Dermis microvascular lymphatic vessel endothelial cell (primary cell): ENCODE data around the gene LTO1. TPM values are rescaled to one million over a fixed set of nuclear protein-coding genes. Genes with fewer than 3 reads are reported as not detected.

Experiments
- DNase-seq, 2 donors: peaks; one replicate each; pipeline versions ENCODE4 v3.0.0 to v3.0.0-alpha.2; 2010; ENCODE audit warnings: low read depth in 2 of 2
- total RNA-seq: library from RNA; depleted of rRNA; stranded (reverse); fragments of >200 nt; gene quantifications from 2 replicates; pipeline ENCODE4 v1.2.1, GENCODE V29; 2014

Gene LTO1
- total RNA-seq = 10.1 and 10.6 TPM in 2 replicates

GRCh38 chr11:69674886-69675714 lies at the start of gene LTO1:
LTO1 (minus strand) TSS chr11:69675353; CDS start chr11:69675239, 114 bp downstream.
- peak; percentile 85 to 97 for DNase-seq

- no peak for DNase-seq
These were observed 46.6 kb upstream of the LTO1 start for GRCh38 chr11:69721745-69722144.

GRCh38 chr11:69721106-69721505 lies 46.0 kb upstream of the LTO1 start:
- DNase-seq = no peak

GRCh38 chr11:69718912-69719311 lies 43.8 kb upstream of the LTO1 start:
- no peak for DNase-seq

- DNase-seq = peak; percentile 7 to 46
These were observed 43.0 kb upstream of the LTO1 start for GRCh38 chr11:69718147-69718546.

- no peak for DNase-seq
These were observed 42.0 kb upstream of the LTO1 start for GRCh38 chr11:69716891-69717747.

- no peak for DNase-seq
These were observed 40.9 kb upstream of the LTO1 start for GRCh38 chr11:69716099-69716498.

- DNase-seq = no peak
These were observed 40.3 kb upstream of the LTO1 start for GRCh38 chr11:69715446-69715845.

GRCh38 chr11:69711822-69712801 lies 37.0 kb upstream of the LTO1 start:
- no peak for DNase-seq

- no peak for DNase-seq
These were observed 33.7 kb upstream of the LTO1 start for GRCh38 chr11:69708736-69709401.

GRCh38 chr11:69707176-69707575 lies 32.0 kb upstream of the LTO1 start:
- no peak for DNase-seq

GRCh38 chr11:69705901-69706787 lies 31.0 kb upstream of the LTO1 start:
- no peak for DNase-seq

GRCh38 chr11:69705351-69705811 lies 30.2 kb upstream of the LTO1 start:
- no peak for DNase-seq

- DNase-seq = peak in 1 of 2 donors; percentile 28
These were observed 29.5 kb upstream of the LTO1 start for GRCh38 chr11:69704508-69705253.

- no peak for DNase-seq
These were observed 28.8 kb upstream of the LTO1 start, which contains the start of gene FGF19 for GRCh38 chr11:69703768-69704507. FGF19 (minus strand) TSS chr11:69704022; CDS start chr11:69703876, 146 bp downstream.

GRCh38 chr11:69703453-69703767 lies 28.3 kb upstream of the LTO1 start:
- no peak for DNase-seq

GRCh38 chr11:69702769-69703452 lies 27.8 kb upstream of the LTO1 start:
- no peak for DNase-seq
